Activated gamma-delta T cell treated with Interleukin-2 at 50 U/mL for 16 hours (primary cell): ENCODE data around the gene TJAP1.
"Not testable (repeated sequence)": the region's sequence is repeated elsewhere in the genome, so short reads cannot be mapped to it uniquely, and the experiment has no call there.

Experiments used
- DNase-seq: peaks from one replicate; pipeline ENCODE4 v3.0.0-alpha.2; 2020

The TJAP1 gene

GRCh38 chr6:43481591-43482236 lies 4.3 kb downstream of the TJAP1 start:
- no peak for DNase-seq

GRCh38 chr6:43488667-43489276 lies 11.4 kb downstream of the TJAP1 start:
- no peak for DNase-seq

- no peak for DNase-seq
Observed at GRCh38 chr6:43489277-43490072, 12.1 kb downstream of the TJAP1 start.

GRCh38 chr6:43490523-43490939 lies 13.2 kb downstream of the TJAP1 start:
- no peak for DNase-seq

- no peak for DNase-seq
Observed at GRCh38 chr6:43491750-43492661, 14.6 kb downstream of the TJAP1 start.

- DNase-seq, result no peak
Observed at GRCh38 chr6:43492673-43493072, 15.3 kb downstream of the TJAP1 start.

GRCh38 chr6:43493230-43493629 lies 15.9 kb downstream of the TJAP1 start:
- no peak for DNase-seq

- DNase-seq, result no peak
Observed at GRCh38 chr6:43493833-43494232, 16.5 kb downstream of the TJAP1 start.

- DNase-seq, result no peak
Observed at GRCh38 chr6:43494321-43494720, 17.0 kb downstream of the TJAP1 start.

GRCh38 chr6:43494766-43495165 lies 17.4 kb downstream of the TJAP1 start:
- DNase-seq, result no peak

GRCh38 chr6:43495409-43495941 lies 18.1 kb downstream of the TJAP1 start:
- no peak for DNase-seq

GRCh38 chr6:43496370-43497128 lies 19.2 kb downstream of the TJAP1 start:
- no peak for DNase-seq

- no peak for DNase-seq
Observed at GRCh38 chr6:43497129-43497396, 19.7 kb downstream of the TJAP1 start.

GRCh38 chr6:43497689-43498088 lies 20.3 kb downstream of the TJAP1 start:
- DNase-seq, result no peak

- not testable (repeated sequence) for DNase-seq
Observed at GRCh38 chr6:43498291-43498690, 20.9 kb downstream of the TJAP1 start.

GRCh38 chr6:43499028-43499815 lies 21.9 kb downstream of the TJAP1 start:
- DNase-seq, result no peak

GRCh38 chr6:43500921-43501320 lies 23.6 kb downstream of the TJAP1 start:
- no peak for DNase-seq

GRCh38 chr6:43502666-43503065 lies 25.3 kb downstream of the TJAP1 start:
- no peak for DNase-seq

- DNase-seq, result no peak
Observed at GRCh38 chr6:43503443-43503842, 26.1 kb downstream of the TJAP1 start.

- DNase-seq, result no peak
Observed at GRCh38 chr6:43504756-43505593, 27.6 kb downstream of the TJAP1 start.
